Stimulated activated CD8-positive, alpha-beta memory T cell treated with anti-CD3 and anti-CD28 coated beads, Interleukin-4, amount 100 ng/mL, for 24 hours (primary cell): ENCODE results near the gene GALNT13.

ENCODE experiments used
- DNase-seq: peaks from one replicate; pipeline ENCODE4 v3.0.0-alpha.2; 2020; ENCODE audit warnings: low read depth

Gene GALNT13

DNA sequence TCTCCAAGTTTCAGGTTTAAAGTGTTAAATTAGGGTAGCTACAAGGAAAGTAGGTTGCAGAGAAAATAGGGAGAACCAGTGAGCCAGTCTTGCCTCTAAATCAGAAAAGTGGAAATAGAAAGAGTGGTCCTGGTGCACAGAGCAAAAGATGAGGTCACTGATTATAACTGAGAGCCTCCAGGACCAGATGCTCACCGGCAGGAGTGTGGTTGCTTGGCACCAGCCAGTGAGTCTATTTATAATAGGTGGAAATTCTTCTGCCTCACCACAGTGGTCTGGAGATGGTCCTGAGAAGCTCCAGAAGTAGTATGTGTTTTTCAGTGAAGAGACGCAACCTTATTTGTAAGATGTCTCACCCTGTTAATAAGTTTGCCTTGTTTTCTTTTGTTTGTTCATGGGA lies 452.9 kb downstream of the GALNT13 start:
- no peak for DNase-seq

DNA sequence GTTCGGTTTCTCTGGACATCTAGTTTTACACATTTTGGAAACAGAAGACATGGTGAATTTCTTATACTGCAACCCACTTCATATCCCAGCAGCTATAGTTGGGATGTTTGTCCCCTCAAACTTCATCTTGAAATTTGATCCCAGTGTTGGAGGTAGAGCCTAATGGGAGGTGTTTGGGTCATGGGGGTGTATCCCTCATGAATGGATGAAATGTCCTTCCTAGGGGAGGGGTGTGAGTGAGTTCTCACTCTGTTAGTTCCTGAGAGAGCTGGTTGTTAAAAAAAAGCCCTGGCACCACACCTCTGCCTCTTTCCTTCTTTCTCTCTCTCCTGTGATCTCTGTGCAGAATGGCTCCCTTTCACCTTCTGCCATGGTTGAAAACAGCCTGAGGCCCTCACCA lies 457.8 kb downstream of the GALNT13 start:
- DNase-seq = no peak

DNA sequence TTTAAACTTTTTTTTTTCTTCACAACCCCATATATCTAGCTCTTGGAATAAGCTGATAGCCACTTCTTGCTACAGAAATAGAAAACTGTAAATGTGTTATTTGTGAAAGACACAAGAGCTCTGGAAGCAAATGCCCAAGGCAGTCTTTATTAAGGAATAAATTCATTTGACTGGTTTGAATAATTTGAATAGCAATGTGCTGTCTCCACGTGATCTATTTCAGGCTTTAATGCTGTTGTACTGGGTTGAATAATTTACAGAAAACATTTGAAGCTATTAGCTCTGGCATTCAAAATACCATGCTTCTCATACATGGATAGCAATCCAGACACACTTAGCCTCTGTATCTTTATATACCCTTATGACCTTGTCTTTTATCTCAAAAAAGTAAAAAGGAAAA lies 460.1 kb downstream of the GALNT13 start:
- DNase-seq = no peak

DNA sequence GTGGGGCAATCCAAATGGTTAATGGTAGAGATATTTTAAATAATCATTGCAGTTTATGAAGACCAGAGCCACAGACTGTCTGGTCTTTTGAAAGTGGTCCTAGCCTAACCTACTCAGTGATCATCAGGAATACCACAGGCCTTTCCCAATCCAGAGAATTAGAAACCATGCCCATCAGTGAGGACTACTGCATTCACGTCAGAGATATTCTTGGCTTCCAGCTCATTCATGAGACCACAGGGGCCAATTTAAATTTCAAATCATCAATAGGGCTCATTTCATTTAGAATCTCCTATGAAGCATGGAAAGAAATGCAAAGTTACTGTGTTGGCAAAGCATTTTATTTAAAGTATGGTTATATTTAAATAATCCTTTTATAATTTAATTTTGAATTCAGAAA lies 464.5 kb downstream of the GALNT13 start:
- DNase-seq = no peak

DNA sequence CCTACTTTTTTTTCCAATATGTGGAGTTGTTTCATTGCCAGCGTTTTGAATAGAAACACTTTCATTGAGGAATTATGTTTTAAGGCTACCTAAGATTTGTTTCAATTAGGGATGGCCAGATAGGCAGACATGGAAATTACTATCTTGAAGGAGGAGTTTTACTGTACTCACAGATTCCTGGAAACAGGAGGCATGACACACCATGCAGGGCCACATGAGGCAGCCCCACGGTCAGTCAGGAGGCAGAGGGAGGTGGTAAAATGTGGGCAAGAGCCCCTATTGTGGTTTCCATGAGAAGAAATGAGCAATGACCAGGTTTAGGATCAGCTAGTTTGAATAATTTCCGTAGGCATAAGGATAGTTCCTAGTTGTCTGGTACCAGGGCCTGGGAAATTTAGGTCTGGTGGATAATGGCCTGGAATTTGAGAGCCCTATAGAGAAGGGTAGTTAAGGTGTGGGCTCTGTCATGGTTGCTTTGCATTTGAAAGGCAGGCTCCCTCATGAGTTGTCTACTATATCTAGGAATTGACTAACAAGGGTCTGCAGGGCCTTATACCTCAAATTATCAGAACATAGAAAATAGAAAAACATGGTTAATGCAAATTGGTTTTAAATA lies 466.7 kb downstream of the GALNT13 start:
- no peak for DNase-seq

DNA sequence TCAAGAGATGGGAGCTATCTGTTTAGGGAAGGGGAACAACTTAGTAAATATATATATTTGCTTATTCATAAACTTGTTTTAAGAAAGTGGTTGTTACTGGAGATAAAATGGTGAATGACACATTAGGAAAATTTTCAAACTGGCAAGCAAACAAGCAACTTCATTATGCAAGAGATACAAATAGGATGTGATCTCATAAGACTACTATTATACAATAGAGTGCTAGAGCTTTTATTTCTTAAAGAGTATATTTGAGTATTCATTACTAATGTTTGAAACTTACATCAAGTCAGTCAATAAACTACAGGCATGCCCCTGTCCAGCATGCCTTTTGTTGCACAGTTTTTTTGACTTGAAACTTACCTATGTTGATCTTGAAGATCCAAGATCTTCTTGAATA lies 471.6 kb downstream of the GALNT13 start:
- no peak for DNase-seq

DNA sequence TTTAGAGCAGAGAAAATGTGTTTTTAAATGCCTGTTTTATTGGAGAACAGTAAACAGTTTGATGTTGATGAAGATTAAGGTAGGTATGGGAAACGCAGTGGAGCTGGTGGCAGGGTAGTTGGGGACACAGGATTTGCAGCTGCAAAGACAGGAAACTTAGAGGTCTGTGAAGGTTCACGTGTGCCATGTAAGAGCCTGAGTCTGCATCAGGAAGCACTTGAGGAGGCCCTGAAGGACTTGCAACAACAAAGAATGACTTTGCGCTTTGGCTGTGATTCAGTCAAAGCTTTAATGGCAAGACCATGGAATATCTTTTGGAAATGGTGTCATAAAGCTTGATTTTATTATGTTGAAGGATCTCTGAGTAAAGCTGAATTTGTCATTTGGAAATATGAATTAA lies 479.2 kb downstream of the GALNT13 start:
- no peak for DNase-seq

DNA sequence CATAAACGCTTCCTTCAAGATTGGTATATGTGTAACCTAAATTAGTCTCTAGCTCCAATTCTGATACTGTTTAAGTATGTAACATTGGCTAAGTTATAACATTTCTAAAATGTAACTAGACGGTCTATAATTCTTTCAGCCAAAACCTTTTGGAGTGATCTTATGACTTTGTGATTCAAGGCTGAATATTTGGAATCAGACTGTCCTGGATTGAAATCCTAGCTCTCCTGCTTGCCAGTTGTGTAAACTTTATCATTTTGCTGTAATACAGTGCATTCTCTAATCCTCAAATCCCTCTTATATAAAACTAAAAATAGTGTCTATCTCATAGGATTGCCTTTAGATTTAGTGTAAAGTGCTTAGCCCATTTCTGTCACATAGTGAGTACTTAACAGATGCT lies 489.6 kb downstream of the GALNT13 start:
- no peak for DNase-seq

DNA sequence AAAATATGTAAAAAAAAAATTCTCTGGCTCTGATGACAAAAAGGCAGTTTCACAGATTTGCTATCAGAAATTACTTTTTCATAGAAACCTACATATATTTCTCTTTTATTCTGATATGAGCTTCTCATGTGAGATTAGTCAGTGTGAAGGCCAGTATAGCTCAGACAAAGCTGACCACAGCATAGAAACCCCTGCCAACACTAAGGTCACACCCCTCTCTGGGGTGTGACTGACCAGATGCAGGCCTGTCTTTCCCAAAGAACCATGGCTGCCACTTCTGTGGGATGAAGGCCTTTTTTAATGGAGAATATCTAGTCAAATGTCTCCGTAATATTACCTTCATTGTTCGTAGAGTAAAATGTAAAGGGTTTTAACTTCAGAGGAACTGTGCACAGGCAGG lies 496.4 kb downstream of the GALNT13 start:
- no peak for DNase-seq

DNA sequence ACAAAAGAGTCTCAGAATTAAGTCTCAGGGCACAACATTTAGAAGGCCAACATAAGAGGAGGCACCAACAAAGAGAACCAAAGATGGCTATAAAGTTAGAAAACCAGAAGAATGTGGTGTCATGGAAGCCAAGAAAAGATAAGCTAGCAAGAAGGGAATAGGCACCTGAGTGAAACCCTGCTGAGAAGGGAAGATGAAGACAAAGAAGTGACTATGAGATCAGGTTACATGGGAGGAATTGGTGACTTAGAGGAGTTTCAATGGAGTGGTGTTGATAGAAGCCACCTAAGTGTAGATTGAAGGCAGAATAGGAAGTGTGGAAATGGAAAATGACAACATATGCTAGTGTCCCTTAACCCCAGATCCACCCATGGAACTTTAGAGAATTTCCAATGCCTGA lies 499.2 kb downstream of the GALNT13 start:
- DNase-seq = no peak

DNA sequence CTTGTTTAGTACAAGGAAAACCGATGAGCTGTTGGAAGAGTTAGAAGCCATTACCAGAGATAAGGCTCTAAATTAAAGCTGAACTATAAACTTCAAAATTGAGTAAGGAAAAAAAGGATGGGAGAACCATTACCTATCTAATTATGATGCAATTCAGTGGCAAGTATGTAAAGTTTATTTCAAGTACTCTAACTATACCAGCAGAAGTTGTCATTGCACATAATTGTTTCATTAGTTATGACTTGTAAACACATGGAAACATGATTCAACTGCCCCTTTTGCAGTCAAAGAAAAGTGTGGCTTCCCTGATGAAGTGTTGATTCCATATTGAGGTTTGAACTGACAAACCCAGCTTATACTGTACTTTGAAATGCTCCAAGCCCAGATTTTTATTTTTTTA lies 502.7 kb downstream of the GALNT13 start:
- no peak for DNase-seq

DNA sequence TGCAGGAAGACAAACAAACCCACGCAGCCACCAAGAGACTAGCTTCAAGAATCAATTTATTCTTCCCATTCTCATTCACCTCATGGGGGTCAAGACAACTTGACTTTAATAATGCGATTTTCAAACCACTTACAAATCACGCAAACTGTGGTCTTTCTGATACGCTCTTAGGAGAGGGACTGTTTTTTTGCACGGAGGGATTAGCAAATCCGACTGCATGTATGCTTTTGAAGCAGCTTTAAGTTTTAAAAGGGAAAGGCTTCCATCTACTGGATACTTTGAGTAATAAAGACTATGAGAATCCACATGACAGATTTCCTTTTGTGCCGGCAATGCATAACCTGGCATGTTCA lies 503.8 kb downstream of the GALNT13 start:
- no peak for DNase-seq

DNA sequence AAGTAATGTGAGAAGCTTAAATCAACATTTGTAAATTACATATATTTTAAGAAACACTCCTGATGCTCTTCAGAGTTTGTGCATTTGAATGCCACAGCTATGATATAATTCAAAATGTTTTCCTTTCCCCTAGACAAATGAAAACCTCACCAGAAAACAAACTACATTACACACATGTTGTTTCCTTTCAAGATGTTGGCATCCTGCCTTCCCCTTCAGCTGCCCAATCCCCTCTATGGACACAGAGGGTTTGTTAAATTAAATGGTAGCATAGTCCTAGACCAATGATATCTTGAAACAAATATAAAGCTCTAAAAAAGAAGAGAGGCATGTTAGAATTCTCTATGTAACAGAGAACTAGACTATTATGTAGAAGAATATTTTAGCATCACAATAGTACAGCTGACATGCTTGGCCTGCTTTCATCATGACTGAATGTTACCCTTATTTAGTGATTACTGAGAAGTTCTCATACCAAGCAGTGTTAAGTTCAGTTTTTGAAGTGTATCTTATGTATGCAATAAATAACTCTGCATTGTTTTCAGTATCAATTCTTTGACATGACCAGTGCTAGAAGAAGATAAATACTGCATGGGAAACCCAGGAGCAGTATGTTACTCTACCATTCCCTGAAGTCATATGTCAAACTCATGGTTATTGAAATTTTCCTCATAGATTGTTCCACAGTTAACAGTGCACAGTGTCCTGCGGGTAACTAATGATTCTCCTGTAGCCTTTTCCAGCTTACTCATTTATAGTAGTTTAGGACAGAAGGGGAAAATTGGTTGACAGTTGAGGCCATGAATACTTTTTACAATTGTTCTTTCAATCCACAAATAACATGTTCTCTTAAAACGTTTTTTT lies 510.4 kb downstream of the GALNT13 start:
- no peak for DNase-seq

DNA sequence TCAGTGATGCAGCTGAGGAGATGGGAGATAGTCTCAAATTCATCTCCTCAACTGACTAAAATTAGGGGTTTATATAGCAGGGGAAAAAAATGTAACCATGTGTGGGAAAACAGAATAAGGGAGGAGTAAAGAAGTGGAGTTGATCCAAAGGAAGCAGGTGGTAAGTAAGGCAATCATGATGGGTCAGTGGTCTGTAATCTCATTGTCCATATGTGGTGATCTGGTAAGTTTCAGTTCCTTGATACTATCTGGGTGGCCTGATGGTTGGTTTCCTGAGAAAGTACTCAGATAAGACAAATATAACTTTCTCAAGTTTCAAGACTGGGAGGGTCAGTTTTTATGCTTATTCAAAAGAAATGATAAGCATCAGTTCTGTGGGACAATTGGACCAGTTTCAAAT lies 514.5 kb downstream of the GALNT13 start:
- no peak for DNase-seq

DNA sequence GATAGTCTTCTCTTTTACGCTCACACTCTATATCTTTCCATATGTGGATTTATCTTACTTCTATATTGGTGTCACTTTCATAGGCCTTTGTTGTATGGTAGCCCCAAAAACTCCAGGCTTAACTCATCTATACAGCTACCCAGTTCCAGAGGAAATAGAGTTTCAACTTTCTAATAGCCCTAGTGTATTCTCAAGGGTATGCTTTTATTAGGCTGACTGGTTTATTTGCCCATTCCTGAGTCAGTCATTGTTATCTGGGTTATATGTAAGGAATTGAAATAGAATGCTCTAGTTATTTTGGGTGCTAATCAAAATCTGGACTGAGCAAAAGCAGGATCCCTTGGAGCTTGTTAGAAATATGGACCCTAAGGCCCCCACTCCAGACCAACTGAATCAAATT lies 519.3 kb downstream of the GALNT13 start:
- DNase-seq = no peak

DNA sequence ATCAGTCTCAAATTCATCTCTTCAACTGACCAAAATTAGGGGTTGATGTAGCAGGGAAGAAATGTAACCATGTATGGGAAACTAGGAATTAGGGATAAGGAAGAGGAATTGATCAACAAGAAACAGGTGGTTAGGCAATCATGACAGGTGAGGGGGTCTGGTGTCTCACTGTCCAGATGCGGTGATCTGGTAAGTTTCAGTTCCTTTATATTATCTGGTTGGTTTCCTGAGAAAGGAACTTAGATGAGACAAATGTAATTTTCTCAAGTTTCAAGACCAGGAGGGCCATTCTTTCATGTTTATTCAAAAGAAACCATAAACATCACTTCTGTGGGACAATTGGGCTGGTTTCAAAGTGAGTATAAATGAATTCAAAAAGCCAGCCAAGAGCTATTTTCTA lies 520.5 kb downstream of the GALNT13 start:
- DNase-seq = no peak

DNA sequence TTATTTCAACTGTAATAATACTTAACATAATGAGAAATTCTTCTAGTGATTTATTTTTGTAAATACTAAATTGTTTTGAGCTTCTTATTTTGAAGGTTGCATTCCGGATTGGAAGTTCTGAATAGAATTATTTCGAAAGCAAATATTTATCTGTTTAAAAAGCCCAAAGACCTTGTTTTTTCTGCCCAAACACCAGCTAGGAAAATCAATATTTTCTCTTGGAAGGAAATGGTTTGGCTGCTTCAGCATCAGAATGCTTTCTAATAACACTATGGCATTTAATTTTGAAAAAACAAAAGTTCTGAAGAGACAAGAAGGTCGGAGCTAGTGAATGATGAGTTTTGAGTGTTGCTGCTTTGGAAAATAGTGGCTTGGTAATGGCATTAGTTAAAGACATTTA lies 522.9 kb downstream of the GALNT13 start:
- no peak for DNase-seq

DNA sequence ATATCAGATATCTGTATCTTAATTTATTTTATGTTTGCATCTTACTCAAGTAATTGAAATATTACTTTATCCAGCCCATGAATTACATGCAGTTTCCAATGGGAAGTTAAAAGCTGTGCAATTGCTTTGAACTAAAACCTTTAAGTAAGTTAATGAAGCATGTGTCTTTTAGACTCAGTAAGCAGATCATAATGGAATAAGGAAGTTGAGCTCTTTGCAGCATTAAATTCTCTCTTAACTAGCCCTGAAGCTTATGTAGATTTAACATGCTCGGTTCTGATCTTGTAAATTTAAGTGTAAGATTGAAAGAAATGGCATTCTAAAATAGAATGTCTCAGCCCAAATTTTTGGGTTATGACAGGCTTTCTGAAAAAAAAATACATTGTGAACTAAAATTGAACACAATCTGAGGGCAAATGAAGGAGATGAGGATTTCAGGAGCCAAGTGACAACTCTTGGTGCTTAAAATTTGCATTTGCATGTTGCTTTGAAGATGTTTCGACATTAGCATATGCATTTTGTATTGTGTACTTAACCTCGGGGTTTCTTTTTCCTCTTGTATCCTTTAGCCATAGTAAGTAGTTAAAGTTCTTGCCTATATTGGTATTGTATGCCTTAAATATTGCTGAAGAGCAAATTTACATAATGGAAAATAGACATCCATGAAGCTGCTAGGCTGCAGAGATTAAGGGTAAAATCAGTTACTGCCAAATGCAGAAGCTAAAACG lies 529.0 kb downstream of the GALNT13 start:
- DNase-seq = no peak

DNA sequence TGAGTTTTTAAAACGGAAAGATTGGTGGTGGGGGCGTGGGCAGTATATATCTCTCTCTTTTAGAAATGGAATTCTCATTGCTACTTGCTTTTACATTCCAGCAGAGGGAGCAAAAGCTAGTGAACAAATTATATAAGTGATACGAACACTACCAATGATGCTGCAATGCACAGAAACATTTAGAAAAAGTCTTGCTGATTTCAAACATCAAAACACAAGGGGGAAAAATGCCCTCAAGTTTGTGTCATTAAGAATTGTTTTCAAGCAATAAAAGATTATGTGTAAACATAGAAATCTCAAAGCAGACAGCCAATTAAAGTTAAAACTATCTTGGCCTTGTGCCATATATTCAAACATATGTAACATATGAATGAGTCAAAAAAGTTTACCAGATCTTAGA lies 530.5 kb downstream of the GALNT13 start:
- DNase-seq = no peak

DNA sequence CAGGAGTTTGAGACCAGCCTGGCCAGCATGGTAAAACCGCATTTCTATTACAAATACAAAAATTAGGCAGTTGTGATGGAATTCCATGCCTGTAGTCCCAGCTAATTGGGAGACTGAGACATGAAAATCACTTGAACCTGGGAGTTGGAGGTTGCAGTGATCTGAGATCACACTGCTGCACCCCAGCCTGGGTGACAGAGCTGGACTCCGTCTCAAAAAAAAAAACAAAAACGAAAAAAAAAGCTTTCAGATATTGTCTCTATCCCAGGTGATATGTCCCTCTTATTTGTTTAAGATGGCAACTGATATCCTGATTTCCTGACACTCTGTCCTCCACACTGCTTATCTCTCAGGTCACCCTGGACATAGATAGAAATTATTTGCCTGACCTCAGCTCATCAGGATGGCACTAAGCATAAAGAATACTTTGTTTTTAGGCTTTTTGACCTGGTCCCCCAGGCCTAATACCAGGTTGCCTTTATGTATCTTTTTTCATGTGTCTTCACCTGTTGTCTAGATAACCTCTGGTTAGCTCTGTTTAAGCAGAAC lies 531.6 kb downstream of the GALNT13 start:
- no peak for DNase-seq

DNA sequence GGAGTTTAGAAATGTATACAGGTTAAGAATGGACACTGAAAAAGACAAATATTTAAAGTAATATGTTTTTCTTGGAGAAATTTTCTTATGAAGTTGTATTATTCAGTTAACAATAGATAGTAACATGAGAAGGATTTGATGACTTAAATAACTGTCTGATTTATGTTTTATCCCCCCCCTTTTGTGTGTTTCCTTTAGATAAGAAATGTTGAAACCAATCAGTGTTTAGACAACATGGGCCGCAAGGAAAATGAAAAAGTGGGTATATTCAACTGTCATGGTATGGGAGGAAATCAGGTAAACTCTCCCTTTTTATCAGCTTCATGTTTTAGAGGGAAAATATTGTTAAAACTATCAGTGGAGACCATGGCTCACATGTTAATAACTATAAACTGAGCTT lies 537.1 kb downstream of the GALNT13 start:
- no peak for DNase-seq

DNA sequence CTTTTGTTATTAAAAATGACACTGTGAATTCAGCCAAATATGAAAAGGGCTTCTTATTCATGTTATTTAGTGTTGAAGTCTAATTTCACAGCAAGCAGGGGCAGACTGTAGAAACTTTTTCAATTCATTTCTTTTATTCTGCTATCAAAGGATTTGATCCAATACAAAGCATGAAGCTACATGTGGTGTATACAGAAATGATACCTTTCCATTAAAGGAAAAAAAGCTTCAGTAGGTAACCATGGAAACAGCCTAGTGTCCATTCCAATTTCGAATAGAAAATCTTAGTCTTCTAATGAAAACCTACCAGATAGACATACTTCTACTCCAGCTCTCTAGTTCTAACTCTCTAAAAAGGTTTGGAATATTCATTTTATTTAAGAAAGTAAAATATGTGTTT lies 550.5 kb downstream of the GALNT13 start:
- no peak for DNase-seq

DNA sequence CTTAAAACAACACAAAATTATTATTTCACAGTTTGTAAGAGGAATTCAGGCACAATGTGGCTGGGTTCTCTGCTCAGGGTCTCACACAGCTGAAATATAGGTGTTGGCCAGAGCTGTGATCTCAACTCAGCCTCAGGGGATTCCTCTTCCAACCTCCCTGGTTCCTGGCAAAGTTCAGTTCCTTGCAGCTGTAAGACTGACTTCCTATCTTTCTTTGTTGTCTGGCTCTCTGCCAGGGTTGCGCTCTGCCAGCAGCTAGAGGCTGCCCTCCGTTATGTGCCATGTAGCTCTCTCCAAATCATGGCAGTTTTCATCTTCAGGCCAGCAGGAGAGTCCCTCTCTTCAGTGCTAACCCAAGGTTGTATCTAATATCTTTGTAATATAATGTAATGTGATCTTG lies 554.3 kb downstream of the GALNT13 start:
- no peak for DNase-seq
